ENCODE results near the gene FGFR1OP2.

The FGFR1OP2 gene

DNA sequence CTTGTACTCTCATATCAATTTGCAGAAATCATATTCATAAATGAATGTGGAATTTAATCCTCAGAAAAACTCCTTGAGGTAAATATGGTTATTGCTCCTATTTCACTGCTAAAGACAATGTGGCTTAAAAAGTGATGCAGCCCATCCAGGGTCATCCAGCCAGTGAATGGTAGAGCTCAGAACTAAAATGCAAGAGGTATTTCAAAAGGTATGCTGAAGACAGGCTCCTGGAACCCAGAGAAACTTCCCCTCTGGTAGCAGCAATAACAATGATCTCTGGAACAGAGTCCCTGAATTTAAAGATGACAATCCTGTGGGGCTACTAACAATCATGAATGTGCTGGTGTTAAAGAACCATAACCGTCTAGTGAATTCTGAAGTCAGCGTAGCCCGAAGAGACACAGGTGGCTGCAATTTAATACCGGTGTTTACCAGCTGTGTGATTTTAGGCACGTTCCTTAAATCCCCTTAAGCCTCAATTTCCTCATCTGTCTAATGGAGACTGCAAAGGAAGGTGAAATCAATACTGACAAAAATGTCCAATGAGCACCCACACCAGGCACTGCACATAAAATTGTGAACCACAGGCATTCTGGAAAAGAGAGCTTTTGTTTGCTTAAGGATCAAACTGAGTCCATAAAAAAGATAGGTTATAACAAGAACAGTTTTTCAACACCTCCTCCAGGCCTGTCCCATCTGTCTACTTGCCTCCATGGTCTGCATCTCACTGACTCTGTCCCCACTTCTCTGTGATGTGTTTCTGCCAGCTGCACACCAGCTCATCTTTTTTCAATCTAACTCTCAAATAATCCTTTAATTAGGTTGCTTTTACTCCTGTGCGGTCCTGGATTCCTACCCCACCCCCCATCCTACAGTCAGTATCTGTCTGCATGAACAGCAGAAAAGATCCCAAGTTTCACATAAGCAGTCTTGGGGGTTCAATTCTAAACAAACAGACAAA lies 65.4 kb downstream of the FGFR1OP2 start:
- no peak for DNase-seq (ENCODE audit: low read depth)

DNA sequence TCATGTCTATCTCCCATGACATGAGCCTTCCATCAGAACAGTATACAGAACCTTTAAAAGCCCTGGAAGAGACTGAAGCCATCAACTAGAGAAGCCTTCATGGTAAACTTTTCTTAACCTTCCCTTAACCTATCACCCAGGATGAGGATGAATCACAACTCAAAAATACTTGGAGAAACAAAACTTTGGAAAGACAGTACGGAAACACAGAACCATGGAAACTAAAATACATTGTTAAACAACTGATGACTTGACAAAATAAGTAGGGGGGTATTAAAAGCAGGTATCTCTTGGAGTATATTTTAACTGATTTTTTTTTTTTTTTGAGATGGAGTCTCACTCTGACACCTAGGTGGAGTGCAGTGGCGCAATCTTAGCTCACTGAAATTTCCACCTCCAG lies 67.2 kb downstream of the FGFR1OP2 start:
- DNase-seq (ENCODE audit: low read depth): no peak

GRCh38 chr12:27006797-27007467 lies 68.7 kb downstream of the FGFR1OP2 start:
- DNase-seq (ENCODE audit: low read depth): no peak

DNA sequence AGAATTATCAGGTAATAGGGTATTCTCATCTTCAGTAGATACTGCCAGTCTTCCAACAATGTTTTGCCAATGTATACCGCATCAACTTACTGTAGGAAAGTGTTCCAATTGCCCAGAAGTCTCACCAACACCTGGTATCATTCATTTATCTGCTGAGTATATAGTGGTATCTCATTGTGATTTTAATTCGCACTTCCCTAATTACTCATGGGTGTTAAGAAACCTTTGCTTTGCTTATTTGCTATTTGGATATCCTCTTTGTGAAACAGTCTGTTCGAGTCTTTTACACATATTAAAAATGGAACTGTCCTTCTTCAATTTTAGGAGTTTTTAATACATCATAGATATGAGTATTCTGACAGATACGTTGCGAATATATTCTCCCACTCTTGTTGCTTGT lies 69.8 kb downstream of the FGFR1OP2 start:
- no peak for DNase-seq (ENCODE audit: low read depth)

DNA sequence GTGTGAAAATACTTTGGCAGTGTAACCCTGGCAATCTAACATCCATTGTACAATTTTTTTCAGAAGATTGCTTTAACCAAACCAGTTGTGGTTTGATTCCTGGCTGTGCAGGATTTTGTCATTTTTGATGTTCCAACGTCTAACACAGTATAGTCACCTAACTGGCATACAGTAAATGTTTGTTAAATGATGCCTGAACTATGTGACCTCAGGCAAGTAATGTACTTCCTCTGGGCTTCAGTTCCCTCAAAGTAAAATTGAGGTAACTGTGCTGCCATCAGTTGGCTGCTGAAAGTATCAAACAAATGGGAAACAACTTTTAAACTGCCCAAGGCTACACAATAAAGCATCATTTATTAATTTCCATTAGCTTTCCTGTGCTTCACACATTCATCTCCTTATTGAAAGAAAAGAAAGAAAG lies 71.6 kb downstream of the FGFR1OP2 start:
- no peak for DNase-seq (ENCODE audit: low read depth)

DNA sequence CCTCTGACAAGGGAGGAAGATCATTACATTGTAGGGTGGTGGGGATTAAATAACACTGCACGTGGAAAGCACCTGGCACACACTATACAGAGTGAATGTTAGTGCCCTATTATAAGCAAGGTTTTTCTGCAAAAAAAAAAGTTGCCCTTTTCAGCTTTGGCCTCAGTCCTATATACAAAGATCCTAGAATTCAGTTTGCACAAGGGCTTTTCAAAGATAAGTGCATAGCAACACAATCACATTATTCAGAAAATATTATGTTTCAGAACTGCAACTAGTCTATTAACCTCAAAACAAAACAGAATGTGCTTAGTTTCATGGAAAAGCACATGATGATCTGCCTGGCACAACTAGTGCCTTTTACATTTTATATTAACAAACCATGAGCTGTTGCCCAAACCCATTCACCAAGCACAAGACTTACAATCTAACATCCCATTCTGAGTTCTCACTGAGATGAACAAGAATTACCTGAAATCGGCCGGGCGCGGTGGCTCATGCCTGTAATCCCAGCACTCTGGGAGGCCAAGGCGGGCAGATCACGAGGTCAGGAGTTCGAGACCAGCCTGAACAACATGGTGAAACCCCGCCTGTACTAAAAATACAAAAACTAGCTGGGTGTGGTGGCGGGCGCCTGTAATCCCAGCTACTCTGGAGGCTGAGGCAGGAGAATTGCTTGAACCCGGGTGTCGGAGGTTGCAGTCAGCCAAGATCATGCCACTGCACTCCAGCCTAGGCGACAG lies 74.1 kb downstream of the FGFR1OP2 start:
- no peak for DNase-seq (ENCODE audit: low read depth)

GRCh38 chr12:27012982-27013255 lies 74.6 kb downstream of the FGFR1OP2 start:
- DNase-seq (ENCODE audit: low read depth): no peak

GRCh38 chr12:27013611-27014084 lies 75.4 kb downstream of the FGFR1OP2 start:
- no peak for DNase-seq (ENCODE audit: low read depth)

- no peak for DNase-seq (ENCODE audit: low read depth)
Measured at GRCh38 chr12:27014085-27014858, 76.0 kb downstream of the FGFR1OP2 start, which contains the start of gene TM7SF3. TM7SF3 (minus strand) TSS chr12:27014384; CDS start chr12:27014168, 216 bp downstream.

DNA sequence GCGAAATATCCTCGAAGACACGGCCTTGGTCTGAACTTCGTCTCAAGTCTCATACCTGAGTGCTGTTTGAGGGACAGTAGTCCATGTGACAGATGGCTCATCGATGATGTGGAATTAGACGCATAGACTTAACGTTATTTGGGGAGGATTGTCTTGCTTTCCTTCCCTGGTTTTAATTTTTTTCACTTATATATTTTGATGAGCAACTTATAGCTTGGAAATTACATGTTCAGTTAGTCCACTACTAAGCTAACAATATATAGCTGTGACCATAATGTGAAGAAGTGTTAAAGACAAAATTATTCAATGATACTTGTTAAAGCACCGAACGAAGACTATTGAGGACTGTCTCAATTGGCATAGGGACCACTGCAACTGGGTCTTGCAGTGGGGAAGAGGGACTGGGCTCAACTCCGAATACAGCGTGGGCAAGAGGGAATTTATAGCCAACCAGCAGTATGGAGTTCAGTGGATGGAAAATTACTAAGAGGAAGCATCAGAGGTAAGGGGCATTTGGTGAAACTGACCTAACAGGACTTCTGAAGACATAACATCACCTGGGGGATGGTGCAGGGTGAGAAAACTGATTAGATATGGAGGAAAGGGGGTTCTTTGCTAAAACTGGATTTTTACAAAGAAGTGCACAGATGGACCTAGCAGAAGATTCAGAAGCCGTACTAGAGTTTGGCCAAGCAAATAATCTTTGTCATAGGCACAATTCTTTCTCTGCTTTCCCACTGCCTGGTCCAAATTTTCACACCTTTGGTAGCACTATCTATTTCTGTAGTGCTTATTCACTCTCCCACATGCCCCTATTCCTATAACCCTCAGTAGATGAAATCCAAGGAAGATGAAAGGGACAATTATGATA lies 76.8 kb downstream of the FGFR1OP2 start:
- DNase-seq (ENCODE audit: low read depth): no peak

GRCh38 chr12:27015730-27016076 lies 77.4 kb downstream of the FGFR1OP2 start:
- no peak for DNase-seq (ENCODE audit: low read depth)
